Dedifferentiated amniotic fluid mesenchymal stem cell (primary cell): ENCODE measurements around the gene ACOX2.
"Not testable (repeated sequence)": the region's sequence is repeated elsewhere in the genome, so short reads cannot be mapped to it uniquely, and the experiment has no call there.

Experiments
- DNase-seq: peaks from one replicate; pipeline ENCODE4 v3.0.0-alpha.2; 2016; ENCODE audit errors: extremely low spot score

The ACOX2 gene

DNA sequence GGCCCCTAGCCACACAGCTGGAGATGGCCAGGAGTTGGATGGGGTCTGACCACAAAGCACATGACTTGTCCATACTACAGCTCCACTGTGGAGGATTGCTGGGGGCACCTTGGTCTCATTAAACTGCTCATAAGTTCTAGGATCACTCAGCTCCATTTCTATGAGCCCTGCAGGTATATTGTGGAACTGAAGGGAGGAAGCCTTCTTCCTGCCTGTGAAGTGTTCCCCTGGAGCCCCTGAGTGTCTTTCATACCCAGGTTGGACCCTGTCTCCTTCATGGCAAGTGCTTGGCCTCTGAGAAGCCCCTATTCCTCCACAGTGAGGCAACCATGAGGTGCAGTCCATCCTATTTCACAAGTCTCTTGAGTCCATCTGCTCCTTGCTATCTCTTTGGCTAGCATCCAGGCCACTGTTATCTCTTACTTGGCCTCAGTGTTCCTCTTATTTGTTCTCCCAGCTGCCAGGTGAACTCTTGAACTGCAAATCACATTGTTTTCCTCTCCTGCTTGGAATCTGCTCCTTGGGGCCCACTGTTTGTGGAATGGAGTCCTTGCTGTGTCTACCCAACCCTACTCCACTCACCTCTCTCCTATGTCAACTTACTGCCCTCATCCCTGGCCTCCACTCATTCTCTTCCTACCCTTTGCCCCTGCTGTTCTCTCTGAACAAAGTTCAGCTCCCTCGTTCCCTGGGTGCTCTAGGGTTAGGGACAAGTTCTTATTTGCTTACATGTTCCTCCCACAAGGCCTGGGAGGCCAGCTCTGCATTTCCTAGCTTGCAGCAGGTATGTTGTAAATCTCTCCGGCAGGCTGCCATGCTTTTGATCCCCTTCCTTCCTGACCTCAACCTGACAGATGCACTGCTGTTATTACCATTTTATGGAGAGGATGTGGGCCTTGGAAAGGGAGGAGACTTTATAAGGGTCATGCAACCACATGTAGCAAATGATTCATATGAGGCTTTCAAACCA lies 1.2 kb downstream of the ACOX2 start:
- DNase-seq = no peak

DNA sequence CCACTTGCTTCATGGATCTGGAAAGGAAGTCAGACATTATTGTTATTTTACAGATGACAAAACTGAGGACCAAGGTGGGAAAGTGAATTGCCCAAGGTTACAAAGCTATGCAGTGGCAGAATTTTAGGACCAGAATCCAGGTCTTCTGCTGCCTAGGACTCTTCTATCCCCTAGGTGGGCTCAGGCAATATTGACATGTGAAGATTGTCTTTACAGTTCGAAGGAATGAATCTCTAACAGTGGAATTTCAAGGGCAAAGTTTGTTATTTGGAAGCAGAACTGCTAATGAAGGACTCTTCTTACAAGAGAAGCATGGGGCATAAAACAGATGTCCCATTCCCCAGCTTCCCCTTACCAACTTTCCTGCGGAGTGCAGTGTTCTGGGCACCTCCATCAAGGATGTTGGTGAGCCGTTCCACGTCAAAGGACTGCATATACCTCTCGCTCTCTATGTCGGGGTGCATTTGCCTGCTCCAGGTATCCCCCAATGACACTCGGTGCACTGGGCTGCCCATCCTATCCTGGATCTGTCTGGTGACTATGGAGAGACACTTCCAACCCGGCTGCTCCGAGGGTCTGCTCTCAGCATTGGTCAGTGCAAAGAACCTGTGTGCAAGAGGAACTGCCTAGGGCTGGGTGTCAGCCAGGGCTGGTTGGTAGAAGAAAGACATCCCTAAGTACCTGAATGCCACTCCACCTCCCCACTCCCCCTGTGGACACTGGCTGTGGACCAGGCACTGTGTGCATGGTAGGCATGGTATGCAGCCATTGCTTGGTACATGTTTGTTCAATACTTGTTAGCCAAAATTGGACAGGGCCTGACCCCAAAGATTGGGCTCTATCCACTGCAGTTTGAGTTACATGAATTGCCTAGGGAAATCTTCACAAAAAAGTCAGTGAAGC lies 2.1 kb downstream of the ACOX2 start:
- no peak for DNase-seq

DNA sequence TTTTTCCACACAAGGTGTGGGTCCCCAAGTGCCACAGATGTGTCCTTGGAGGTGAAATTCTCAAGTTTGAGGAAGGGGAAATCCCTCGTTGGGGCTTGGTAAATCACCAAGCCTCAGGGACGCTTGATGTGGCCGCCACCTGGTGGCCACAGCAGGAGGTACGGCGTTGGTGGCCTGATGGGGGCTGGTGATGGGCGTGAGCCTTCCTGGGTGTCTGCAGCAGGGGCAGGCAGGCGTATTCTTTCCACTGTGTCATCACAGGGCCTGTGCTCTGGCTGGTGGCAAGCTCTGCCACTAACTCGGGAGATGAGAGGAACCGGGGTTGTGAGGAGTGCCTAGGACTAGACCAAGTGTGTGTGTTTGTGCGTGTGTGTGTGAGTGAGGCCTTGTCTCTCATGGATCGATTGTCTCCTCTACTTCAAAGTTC lies 4.2 kb downstream of the ACOX2 start:
- peak; percentile 43 for DNase-seq

DNA sequence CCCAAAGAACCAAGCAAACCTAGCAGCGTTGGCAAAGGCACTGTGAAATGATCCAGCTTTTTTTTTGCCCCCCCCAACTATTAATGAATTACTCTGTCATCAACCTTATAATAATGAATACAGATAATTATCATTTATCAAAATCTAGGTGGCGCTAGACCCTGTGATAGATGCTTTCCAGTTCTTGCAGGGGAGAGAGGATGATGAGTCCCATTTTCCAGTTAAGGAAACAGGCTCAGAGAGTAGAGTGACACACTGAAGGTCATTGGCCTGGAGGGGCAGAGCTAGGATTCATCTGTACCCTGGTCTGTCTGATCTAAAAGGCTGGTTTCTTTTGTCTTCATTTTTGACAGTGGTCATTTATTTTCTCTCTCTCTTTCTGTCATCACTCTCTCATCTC lies 5.0 kb downstream of the ACOX2 start:
- DNase-seq = no peak

DNA sequence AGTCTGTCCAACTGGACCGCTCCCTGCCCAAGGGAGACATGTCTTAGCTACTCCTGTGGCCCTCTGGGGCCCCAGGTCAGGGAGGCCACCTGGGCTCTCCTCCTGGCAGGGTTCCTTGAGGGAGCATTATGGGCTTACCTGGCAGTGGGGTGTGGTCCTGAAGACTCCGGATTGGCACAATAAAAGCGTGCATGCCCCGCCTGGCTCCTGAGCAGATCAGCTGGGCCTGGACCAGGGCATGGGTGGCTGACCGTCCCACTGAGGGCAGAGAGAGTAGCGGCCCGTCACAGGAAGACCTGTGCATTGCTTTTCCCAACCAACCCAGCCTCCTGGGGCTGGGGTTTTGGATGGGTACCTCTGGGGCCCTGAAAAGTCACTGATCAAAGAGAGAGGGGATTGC lies 5.4 kb downstream of the ACOX2 start:
- DNase-seq = no peak

DNA sequence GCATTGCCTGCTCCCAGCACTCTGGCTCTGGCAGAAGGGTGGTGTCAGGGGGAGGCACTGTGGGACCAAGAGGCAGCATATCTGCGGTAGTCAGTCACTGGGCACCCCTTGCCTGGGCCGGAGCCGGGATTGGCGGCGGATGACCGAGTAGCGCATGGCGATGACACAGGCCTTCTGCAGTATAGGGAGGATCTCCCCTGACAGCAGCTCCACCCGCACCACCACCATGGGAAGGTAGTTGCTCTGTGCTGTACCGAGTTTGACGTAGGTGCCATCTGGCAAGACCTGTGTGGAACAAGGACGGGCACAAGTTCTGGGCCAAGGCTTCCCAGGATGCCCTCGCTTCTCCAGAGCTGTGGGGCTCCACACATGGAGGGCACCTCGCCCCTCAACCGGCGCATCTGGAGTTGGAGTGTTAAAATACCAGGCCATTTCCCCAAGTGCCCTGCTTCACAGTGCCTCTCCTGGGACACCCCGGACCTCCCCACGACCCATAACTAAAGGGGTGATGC lies 6.6 kb downstream of the ACOX2 start:
- DNase-seq = no peak

DNA sequence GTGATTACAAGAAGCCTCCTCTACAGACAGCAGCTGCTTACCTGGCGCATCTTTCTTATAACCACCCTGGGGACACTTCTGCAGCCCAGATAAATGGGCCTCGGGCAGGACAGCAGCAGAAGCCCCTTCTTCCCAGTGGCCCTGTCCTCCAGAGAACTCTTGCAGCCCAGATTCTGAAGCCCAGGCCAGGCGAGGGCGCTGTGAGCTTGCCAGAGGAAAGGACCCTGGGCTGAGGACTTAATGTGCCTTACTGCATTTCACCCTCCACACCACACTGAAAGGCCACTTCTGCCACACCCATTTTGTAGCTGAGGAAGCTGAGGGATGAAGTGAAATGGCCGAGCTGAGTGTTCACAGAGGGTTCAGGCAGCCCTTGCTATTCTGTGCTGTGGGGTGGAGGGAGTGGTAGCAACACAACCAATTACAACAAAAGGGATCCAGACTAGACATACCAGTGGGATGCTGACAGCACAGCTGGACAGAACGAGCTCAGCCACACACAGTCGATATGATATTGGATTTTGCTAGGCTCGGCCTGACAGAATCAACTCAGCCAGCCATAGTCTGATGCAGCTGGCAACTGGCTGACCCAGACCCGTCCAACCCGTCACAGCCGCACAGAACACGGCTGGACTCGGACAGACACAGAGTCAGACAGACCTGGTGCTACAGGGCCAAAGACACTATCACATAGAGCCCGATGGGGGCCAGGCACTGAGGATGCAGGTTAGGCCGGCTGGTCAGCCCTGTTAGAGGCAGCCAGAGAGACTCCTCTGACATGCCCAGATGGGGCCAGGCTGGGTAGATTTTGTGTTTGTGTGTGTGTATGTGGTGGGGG lies 7.3 kb downstream of the ACOX2 start:
- DNase-seq = no peak

DNA sequence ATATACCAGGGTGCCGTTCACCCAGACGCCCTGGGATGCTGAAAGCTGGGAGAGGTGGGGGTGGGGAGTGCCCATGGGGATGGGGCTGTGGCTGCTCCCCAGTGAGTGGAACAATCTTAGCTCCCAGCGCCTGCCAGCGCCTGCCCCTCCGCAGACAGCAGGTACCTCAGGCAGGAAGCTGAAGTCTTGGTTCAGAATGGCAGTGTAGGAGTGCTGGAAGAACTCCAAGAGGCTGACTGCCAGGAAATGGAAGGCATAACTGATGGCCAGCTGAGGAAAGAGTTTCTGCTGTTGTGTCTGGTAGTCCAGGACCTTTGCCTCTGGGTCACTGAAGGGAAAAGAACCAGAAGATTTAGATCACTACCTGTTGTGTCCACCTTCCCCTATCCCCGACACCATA lies 8.4 kb downstream of the ACOX2 start:
- no peak for DNase-seq

DNA sequence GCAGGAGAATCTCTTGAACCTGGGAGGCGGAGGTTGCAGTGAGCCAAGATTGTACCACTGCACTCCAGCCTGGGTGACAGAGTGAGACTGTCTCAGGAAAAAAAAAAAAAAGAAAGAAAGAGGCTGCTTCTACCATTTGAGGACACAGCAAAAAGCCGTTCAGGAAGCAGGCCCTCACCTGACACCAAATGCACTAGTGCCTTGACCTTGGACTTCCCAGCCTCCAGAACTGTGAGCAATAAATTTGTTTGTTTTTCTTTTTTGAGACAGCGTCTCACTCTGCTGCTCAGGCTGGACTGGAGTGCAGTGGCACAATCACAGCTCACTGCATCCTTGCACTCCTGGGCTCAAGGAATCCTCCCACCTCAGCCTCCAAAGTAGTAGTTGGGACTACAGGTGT lies 9.6 kb downstream of the ACOX2 start:
- not testable (repeated sequence) for DNase-seq

DNA sequence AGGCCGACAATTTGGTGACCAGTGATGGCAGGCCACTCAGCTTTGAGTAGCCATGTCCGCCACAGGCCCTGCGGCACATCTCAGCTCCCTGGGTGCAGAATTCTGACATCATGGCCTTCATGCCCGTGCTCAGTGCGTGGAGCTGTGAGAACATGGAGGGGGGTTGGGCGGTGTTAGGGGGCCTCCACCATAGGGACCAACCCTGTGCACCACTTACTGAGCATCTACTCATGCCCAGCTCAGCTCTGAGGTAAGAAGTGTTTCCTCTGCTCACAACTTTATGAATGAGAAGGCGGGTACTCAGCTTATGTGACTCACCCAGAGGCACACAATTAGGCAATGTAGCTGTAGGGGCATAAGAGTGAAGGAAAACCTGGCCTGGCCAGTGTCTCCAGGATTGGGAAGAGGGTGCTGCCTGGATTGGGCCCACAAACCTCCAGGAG lies 10.5 kb downstream of the ACOX2 start:
- DNase-seq = peak; percentile 40

DNA sequence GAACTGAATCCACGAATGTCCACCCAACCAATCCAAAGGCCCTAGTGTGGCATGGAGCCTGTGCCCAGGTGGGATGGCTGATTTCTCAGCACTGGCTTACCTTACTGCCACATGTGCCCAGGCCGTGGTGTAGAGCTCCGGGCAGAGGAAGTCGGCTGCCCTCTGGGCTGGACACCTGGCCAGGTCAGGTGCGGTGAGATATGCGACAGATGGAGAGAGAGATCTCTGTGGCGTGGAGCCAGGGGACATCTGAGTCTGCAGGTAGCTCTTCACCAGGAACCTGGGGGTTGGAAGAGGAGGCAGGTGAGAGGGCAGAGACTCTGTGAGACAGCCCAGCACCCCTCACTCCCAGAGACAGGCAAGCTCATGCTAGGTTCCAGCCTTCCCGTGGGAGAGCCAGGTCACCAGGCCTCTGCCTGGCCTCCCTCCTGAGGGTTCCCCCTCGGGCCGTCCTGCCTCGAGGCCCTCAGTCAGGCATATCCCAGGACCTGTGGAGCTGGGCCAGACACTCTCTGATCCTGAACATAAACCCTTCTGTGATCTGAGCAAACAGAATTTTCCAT lies 12.6 kb downstream of the ACOX2 start:
- DNase-seq = no peak

DNA sequence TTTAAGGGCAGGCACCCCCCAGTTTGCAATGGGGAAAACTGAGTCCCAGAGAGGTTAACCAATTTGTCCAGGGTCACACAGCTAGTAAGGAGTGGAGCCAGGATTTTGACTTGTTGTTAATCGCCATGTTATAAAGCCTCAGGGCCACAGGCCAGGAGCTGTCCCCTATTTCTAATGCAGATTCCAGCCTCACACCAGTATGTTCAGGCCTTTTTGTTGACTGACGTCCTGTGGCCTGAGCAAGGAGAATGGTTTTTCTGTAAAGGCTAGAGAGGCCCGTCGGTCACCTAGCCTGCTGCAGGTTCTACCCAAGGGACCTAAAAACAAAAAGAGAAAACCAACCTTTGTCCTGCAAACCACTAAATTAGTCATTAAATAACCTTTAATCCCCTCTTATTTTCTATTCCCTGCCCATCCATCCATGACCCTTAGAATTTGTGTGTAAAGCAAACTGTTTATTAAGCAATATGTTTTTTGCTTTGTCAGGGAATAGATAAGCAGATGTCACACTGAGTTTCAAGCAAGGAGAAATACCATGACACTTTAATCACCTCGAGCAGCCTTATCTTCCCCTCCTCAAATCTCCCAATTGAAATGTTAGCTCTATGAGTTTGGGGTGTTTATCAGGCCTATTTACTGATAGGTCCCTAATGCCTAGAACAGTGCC lies 14.1 kb downstream of the ACOX2 start:
- DNase-seq = no peak

DNA sequence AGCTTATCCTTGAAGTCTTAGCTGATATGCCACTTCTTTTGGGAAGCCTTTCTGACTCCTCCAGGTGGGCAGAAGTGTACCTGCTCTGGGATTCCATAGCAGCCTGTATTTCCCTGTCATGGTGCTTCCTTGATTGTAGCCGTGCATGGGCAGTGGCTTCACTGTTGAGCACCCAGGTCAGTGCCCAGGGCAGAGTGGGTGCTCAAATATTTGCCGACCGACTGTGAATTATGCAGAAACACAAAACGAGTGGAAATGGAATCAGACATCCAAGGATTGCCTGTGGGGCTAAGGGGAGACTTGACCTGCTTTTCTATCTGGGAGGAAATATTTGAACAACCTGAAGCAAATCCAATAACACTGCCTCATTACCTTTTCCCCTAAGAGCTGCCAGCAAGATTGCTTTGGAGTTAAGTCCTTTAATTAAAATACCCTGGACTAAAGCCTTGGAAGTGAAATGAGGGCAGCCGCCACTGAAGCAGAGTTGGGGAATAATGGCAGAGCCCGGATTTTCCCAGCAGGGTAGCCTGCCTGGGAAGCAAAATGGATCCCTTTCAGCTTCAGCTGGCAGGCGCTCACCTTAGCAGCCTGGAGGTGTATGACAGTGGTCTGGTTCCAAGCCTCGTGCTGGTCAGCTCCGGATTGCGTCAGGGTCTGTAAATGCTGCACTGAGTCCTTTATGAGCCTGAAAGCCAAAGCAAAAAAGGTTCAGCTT lies 14.9 kb downstream of the ACOX2 start:
- no peak for DNase-seq

DNA sequence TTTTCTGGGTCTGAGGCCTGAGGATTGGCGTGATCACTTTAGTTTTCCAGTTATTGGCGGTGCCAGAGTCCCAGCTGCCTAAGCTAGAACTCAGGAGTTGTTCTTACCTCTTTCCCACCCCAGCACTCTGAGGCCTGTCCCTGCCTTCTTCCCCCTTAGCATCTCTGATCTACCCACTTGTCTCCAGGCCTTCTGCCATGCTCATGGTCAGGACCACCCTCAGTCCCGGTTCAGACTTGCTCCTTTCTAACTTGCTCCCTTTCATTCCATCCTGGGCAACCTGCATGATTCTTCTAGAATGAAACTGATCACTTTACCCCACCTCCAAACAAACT lies 15.7 kb downstream of the ACOX2 start:
- no peak for DNase-seq

DNA sequence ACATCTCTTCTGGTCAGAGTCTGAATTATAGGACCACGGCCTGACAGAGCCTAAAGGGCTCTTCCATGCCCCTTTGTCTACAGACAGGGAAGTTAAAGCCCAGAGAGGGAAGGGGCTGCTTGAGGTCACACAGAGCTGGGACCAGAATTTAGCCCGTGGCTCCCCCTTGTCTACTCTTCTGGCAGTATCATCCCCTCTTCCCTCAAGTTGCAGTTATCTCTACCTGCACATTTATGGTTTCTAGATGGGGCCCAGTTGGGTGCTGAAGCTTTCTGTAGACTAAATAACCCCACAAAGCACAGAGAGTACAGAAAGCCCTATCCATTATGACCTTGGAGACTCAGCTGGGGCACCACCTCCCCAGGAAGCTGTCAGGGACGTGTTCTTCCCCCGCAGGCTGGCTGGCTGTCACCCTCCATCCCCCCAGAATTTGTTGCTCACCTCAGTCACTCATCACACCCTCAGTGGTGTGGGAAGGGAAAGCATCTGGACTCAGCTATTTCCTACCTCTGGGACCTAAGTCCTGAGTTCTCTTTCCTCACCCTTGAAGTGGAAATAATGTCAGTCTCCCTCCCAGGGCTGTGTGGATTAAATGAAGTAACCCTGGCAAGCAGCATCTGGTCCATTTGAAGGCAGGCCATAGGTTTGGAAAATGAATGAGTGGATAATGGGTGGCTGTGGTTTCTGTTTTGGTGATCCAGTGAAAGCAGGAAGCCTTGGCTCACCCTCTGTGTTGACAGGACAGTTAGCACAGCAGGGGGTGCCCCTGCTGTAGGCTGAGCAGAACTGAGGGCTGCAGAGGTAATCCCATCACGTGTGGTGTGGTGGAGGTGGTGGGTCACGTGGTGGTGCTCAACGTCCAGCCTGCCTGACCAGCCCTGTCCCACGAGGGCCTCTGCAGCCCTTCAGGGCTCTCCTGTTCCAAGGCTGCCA lies 16.3 kb downstream of the ACOX2 start:
- no peak for DNase-seq

DNA sequence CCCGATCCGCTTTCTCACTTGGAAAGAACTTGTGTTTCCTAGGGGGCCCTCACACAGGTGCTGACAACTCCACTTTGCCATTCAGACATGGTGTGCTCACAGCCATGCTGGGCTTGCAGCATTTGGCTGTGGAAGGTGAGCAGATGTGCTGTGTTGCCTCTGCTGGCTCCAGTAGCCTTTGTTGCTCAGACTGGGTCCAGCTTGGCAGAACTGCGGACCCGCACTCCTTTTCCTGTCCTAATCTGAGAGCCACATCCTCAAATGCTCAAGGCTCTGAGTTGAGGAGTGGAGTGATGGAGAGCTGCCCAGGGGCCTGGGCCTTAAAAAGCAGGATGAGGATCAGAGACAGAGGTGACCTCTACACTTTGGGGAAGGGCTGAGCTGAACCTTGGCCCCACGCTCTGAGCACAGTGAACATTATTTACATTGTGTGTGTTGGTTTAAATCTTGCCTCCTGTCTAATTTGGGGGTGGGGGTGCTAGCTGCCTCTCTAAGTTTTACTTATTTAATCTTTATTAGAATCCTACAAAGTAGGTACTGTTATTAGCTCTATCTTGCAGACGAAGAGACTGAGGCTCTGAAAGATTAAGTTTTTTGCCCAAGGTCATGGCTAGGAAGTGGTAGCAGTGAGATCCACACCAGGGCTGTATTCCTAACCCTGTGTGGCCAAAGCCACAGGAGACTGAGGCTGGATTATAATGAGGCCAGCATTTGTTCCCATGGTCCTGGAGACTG lies 17.2 kb downstream of the ACOX2 start:
- DNase-seq = no peak

DNA sequence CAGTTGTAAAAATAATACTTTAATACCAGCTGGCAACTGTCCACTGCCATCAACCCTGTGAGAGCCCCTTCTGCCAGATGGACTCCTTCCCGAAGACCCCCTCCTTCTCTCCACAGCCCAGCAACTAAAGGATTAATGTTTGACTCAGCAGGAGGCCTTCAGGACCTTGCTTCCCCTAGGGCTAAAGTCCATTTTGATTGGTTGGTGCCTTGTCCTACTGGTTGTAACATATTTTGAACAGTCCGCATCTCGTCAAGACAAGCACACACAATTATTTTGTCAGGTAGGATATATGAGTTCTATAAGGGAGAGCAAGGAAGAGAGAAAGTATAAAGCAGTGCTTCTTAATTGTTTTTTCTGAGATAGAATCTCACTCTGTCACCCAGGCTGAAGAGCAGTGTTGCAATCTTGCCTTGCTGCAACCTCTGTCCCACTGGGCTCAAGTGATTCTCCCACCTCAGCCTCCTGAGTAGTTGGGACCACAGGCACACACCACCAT lies 18.6 kb downstream of the ACOX2 start:
- no peak for DNase-seq

DNA sequence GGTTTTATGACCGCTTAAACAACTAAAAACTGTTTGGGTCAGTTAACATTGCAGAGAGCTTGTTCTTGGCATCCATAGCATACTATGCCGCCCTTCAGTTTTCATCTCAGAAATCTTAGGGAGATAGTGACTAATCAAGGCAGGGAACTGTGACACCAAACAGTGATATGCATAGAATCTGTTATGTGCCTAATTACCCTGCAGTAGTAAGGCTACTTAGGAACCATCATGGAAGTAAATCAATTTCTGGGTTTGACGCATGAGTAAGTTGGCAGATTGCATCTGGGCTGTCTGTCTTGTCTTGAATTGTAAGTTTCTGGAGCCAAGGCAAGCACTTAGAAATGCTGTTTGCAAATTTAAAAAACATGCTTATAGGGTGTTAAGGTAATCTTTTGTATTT lies 22.6 kb downstream of the ACOX2 start:
- DNase-seq = no peak
